Retina (tissue), 1 donor: ENCODE results near the gene GCNT2.

ENCODE experiments used
- DNase-seq: peaks from one replicate; pipeline ENCODE4 v3.0.0-alpha.2; 2016

GCNT2 gene

DNA sequence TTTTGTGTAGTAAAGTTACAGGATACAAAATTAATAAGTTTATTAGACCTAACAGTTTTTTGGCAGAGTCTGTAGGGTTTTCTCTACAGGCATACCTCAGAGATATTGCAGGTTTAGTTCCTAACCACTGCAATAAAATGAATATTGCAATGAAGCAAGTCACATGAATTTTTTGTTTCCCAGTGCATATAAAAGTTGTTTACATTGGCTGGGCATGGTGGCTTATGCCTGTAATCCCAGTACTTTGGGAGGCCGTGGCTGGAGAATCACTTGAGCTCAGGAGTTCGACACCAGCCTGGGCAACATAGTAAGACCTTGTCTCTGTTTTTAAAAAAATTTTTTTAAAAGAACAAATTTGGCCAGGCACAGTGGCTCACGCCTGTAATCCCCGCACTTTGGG lies 157.3 kb downstream of the GCNT2 start:
- DNase-seq = no peak
